ENCODE data around the gene SMG5. TPM values are rescaled to one million over a fixed set of nuclear protein-coding genes. Genes with fewer than 3 reads are reported as not detected.

Gene SMG5
- total and polyA plus RNA-seq, 4 donors = 37.3 to 68.4 (median 41.4) TPM

DNA sequence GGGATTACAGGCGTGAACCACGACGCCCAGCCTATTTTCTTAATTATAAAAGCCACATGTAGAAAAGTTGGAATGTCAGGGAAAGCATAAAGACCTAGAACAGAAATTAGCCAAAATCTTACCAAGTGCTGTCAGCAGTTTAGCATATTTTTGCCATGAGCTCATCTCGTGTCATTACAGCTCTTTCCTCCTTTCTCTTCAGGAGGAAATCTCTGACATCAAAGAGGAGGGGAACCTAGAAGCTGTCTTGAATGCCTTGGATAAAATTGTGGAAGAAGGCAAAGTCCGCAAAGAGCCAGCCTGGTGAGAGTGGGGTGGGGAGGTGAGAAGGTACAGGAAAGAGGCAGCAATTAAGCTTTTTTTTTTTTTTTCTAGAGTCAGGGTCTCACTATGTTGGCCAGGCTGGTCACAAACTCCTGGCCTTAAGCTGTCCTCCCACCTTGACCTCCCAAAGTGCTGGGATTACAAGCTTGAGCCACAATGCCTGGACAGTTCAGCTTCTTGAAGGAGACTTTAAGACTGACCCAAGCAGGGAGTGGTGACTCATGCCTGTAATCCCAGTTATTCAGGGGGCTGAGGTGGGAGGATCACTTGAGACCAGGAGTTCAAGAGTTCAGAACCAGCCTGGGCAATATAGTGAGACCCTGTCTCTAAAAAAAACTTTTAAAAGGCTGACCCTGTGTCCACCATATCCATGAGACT lies 49.0 kb downstream of the SMG5 start:
- Histone ChIP-seq H3K27ac (ENCODE audit: low read depth in 1 of 2, low read length in 1 of 2) (no peak overlapping the region), H3K4me3 (no peak overlapping the region), H3K36me3 (ENCODE audit: control insufficient read depth in 4 of 4, insufficient read depth in 4 of 4, low read length in 4 of 4) (peaks cover 11 to 47% (median 38%) of the 10 kb centered on the region in 4 donors), H3K9ac (ENCODE audit: insufficient read depth in 1 of 2, low read length in 2 of 2) (no peak overlapping the region), H3K27me3 (ENCODE audit: control insufficient read depth in 3 of 3, insufficient read depth in 3 of 3, low read length in 2 of 3) (no peaks in the 10 kb centered on the region), H3K4me1 (ENCODE audit: control insufficient read depth in 5 of 5, insufficient read depth in 5 of 5, low read length in 5 of 5) (no peaks in the 10 kb centered on the region), H3K9me3 (ENCODE audit: control insufficient read depth in 4 of 4, insufficient read depth in 3 of 4, low read length in 3 of 4) (peaks cover 0 to 2% (median 0%) of the 10 kb centered on the region in 4 donors)
- ATAC-seq (ENCODE audit: insufficient read depth, low FRiP score) = no peak
- TF ChIP-seq, protein P1, sequence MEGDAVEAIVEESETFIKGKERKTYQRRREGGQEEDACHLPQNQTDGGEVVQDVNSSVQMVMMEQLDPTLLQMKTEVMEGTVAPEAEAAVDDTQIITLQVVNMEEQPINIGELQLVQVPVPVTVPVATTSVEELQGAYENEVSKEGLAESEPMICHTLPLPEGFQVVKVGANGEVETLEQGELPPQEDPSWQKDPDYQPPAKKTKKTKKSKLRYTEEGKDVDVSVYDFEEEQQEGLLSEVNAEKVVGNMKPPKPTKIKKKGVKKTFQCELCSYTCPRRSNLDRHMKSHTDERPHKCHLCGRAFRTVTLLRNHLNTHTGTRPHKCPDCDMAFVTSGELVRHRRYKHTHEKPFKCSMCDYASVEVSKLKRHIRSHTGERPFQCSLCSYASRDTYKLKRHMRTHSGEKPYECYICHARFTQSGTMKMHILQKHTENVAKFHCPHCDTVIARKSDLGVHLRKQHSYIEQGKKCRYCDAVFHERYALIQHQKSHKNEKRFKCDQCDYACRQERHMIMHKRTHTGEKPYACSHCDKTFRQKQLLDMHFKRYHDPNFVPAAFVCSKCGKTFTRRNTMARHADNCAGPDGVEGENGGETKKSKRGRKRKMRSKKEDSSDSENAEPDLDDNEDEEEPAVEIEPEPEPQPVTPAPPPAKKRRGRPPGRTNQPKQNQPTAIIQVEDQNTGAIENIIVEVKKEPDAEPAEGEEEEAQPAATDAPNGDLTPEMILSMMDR (IDR thresholded peaks at IDR 0.05; ENCODE audit: control extremely low read depth, extremely low read depth) = no peak
- DNase-seq = no peak
- 86 to 92% methylated on average over 5 of the region's 5 CpGs for WGBS, 2 donors

DNA sequence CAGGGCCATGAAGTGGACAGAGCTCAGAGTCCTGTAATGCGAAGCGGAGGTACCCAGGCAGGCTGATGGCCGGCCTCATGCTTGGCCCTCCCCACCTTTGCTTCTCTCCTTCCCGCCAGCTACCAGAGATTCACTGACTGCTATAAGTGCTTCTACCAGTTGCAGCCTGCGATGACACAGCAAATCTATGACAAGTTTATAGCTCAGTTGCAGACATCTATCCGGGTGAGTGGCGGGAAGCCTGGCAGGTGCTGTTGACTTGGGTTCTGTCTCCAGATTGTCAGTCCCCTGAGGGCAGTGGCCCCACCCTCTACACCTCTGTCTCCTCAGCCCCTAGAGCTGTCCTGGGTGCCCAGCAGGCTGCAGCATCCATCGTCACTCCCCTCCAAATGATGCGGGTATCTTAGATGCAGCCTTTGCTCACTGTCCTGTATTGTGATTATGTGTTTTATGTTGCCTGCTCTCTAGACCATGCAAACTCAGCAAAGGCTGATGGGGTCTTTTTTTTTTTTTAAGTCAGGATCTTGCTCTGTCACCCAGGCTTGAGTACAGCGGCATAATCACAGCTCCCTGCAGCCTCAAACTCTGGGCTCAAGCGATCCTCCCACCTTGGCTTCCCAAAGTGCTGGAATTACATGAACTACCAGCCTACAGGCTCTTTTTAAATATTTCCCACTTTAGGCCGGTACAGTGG lies 50.3 kb downstream of the SMG5 start:
- H3K27me3 ChIP-seq (ENCODE audit: control insufficient read depth in 3 of 3, insufficient read depth in 3 of 3, low read length in 2 of 3) = no peaks in the 10 kb centered on the region
- TF ChIP-seq, protein P1 (IDR thresholded peaks at IDR 0.05; ENCODE audit: control extremely low read depth, extremely low read depth) = no peak
- H3K27ac ChIP-seq (ENCODE audit: low read depth in 1 of 2, low read length in 1 of 2) = no peak overlapping the region
- no peak for DNase-seq
- no peaks in the 10 kb centered on the region for H3K4me1 ChIP-seq (ENCODE audit: control insufficient read depth in 5 of 5, insufficient read depth in 5 of 5, low read length in 5 of 5)
- H3K9me3 ChIP-seq (ENCODE audit: control insufficient read depth in 4 of 4, insufficient read depth in 3 of 4, low read length in 3 of 4) = peaks cover 0 to 2% (median 0%) of the 10 kb centered on the region in 4 donors
- no peak overlapping the region for H3K9ac ChIP-seq (ENCODE audit: insufficient read depth in 1 of 2, low read length in 2 of 2)
- 78 to 91% methylated on average over 12 of the region's 12 CpGs for WGBS, 2 donors
- peaks cover 11 to 44% (median 33%) of the 10 kb centered on the region in 4 donors for H3K36me3 ChIP-seq (ENCODE audit: control insufficient read depth in 4 of 4, insufficient read depth in 4 of 4, low read length in 4 of 4)
- no peak for ATAC-seq (ENCODE audit: insufficient read depth, low FRiP score)
- H3K4me3 ChIP-seq = no peak overlapping the region

DNA sequence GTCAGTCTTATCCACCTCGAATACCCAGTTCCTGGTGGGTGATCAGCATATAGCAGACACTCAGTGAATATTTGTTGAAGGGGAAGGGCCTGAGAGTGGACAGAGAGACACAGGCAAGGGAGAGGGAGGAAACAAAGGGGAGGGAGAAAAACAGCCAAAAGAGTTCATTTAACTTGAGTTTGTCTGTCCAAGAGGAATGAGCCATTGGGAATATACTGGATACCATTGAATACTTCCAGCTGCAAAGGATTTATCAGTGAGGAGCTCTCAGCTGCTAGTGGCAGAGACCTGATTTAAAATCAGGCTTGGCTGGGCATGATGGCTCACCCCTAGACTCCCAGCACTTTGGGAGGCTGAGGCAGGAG lies 52.2 kb downstream of the SMG5 start:
- peaks cover 0 to 2% (median 0%) of the 10 kb centered on the region in 4 donors for H3K9me3 ChIP-seq (ENCODE audit: control insufficient read depth in 4 of 4, insufficient read depth in 3 of 4, low read length in 3 of 4)
- no peaks in the 10 kb centered on the region for H3K27me3 ChIP-seq (ENCODE audit: control insufficient read depth in 3 of 3, insufficient read depth in 3 of 3, low read length in 2 of 3)
- no peak overlapping the region for H3K4me3 ChIP-seq
- H3K9ac ChIP-seq (ENCODE audit: insufficient read depth in 1 of 2, low read length in 2 of 2) = no peak overlapping the region
- no peak overlapping the region for H3K27ac ChIP-seq (ENCODE audit: low read depth in 1 of 2, low read length in 1 of 2)
- ATAC-seq (ENCODE audit: insufficient read depth, low FRiP score) (no peak), DNase-seq (no peak)
- TF ChIP-seq, protein P1 (IDR thresholded peaks at IDR 0.05; ENCODE audit: control extremely low read depth, extremely low read depth) = no peak
- no peaks in the 10 kb centered on the region for H3K4me1 ChIP-seq (ENCODE audit: control insufficient read depth in 5 of 5, insufficient read depth in 5 of 5, low read length in 5 of 5)
- H3K36me3 ChIP-seq (ENCODE audit: control insufficient read depth in 4 of 4, insufficient read depth in 4 of 4, low read length in 4 of 4) = peaks cover 8 to 38% (median 27%) of the 10 kb centered on the region in 4 donors
- 89 to 96% methylated on average over 1 of the region's 1 CpG for WGBS, 2 donors

Data from lung (tissue), 12 donors.